DND-41 (cell line): ENCODE measurements around the gene CNDP2.

Source experiments
- ATAC-seq: fragments of 200-7000 bp; cut with Tn5 transposase; 3 replicates; pipeline ENCODE4 v1.9.1; 2021; ENCODE audit warnings: low read depth; ENCODE audit not compliant: insufficient read depth
- DNase-seq: peaks from one replicate; pipeline ENCODE4 v3.0.0-alpha.2; 2020
- H2AFZ ChIP-seq: 2 replicates; pipeline ENCODE4 v1.6.0; 2012; ENCODE audit warnings: low read depth, low read length
- H3K27ac ChIP-seq: 2 replicates; pipeline ENCODE4 v1.5.1; 2012; ENCODE audit warnings: low read length, inconsistent platforms
- H3K27me3 ChIP-seq: fragments of 200-600 bp; sonication (generic); 2 replicates; pipeline ENCODE4 v1.6.0; 2012; ENCODE audit warnings: low read length, mild to moderate bottlenecking, inconsistent platforms; ENCODE audit not compliant: insufficient read depth, poor library complexity
- H3K36me3 ChIP-seq: 2 replicates; pipeline ENCODE4 v1.5.1; 2012; ENCODE audit warnings: low read length, inconsistent platforms; ENCODE audit not compliant: insufficient read depth
- H3K4me1 ChIP-seq: 2 replicates; pipeline ENCODE4 v1.5.1; 2012; ENCODE audit warnings: mild to moderate bottlenecking, low read length; ENCODE audit not compliant: insufficient read depth
- H3K4me2 ChIP-seq: 2 replicates; pipeline ENCODE4 v1.6.0; 2012; ENCODE audit warnings: mild to moderate bottlenecking, moderate library complexity, low read length, inconsistent platforms; ENCODE audit not compliant: insufficient read depth
- H3K4me3 ChIP-seq, 2 experiments: fragments of 200-600 bp in 1 of 2; shearing (Covaris generic) in 1 of 2; 2 replicates each; pipeline ENCODE4 v1.5.1; 2012 to 2016; ENCODE audit warnings: inconsistent platforms in 2 of 2, low read length in 2 of 2, mild to moderate bottlenecking in 2 of 2, low read depth in 1 of 2, moderate library complexity in 1 of 2
- H3K79me2 ChIP-seq: 2 replicates; pipeline ENCODE4 v1.6.0; 2012; ENCODE audit warnings: low read length, inconsistent platforms; ENCODE audit not compliant: insufficient read depth
- H3K9ac ChIP-seq: 2 replicates; pipeline ENCODE4 v1.6.0; 2012; ENCODE audit warnings: low read depth, mild to moderate bottlenecking, inconsistent platforms, low read length, moderate library complexity
- H3K9me3 ChIP-seq: 2 replicates; pipeline ENCODE4 v1.5.1; 2012; ENCODE audit warnings: low read length, moderate library complexity, mild to moderate bottlenecking, inconsistent platforms; ENCODE audit not compliant: insufficient read depth, severe bottlenecking
- H4K20me1 ChIP-seq: 2 replicates; pipeline ENCODE4 v1.6.0; 2012; ENCODE audit warnings: low read length; ENCODE audit not compliant: insufficient read depth
- CTCF ChIP-seq: IDR thresholded peaks from 2 replicates; pipeline ENCODE4 v1.5.1; 2012; ENCODE audit warnings: borderline replicate concordance, low read length, moderate library complexity, mild to moderate bottlenecking; ENCODE audit not compliant: poor library complexity, severe bottlenecking; ENCODE audit errors: extremely low read depth
- EZH2 ChIP-seq: IDR thresholded peaks from 3 replicates; pipeline ENCODE4 v1.6.1; 2012; ENCODE audit warnings: borderline replicate concordance, low read depth, mild to moderate bottlenecking, moderate library complexity, low read length, inconsistent platforms; ENCODE audit not compliant: severe bottlenecking

Gene CNDP2

GRCh38 chr18:74478880-74479279 is 17.3 kb upstream of the CNDP2 start:
- DNase-seq (no peak), ATAC-seq (no peak)
- no peak overlapping the region for H3K9ac ChIP-seq
- H3K9me3 ChIP-seq: no peaks in the 10 kb centered on the region
- TF ChIP-seq CTCF (no peak), EZH2 (no peak)
- no peak overlapping the region for H3K4me2 ChIP-seq
- no peaks in the 10 kb centered on the region for H3K4me1 ChIP-seq
- no peaks in the 10 kb centered on the region for H3K36me3 ChIP-seq
- no peak overlapping the region for H3K27ac ChIP-seq
- H2AFZ ChIP-seq: no peak overlapping the region
- no peaks in the 10 kb centered on the region for H3K79me2 ChIP-seq
- no peak overlapping the region for H3K4me3 ChIP-seq
- H4K20me1 ChIP-seq: no peaks in the 10 kb centered on the region
- peaks cover 8% of the 10 kb centered on the region for H3K27me3 ChIP-seq

- Histone ChIP-seq H3K27ac (no peak overlapping the region), H4K20me1 (no peaks in the 10 kb centered on the region), H3K4me1 (0 out of 2 replicates have a peak, but pooled peaks cover 2% of the 10 kb centered on the region), H3K79me2 (no peaks in the 10 kb centered on the region), H3K9ac (no peak overlapping the region), H2AFZ (no peak overlapping the region), H3K4me3 (no peak overlapping the region), H3K36me3 (no peaks in the 10 kb centered on the region), H3K9me3 (no peaks in the 10 kb centered on the region), H3K27me3 (peaks cover 9% of the 10 kb centered on the region), H3K4me2 (no peak overlapping the region)
- no peak for DNase-seq
- no peak for TF ChIP-seq CTCF
- no peak for TF ChIP-seq EZH2
- ATAC-seq: no peak
Observed at GRCh38 chr18:74479486-74480148, 16.5 kb upstream of the CNDP2 start.

GRCh38 chr18:74480149-74480651 is 16.0 kb upstream of the CNDP2 start:
- Histone ChIP-seq H3K4me3 (no peak overlapping the region), H3K9ac (no peak overlapping the region), H3K79me2 (no peaks in the 10 kb centered on the region), H3K9me3 (no peaks in the 10 kb centered on the region), H3K36me3 (no peaks in the 10 kb centered on the region), H3K27ac (no peak overlapping the region), H4K20me1 (no peaks in the 10 kb centered on the region), H2AFZ (no peak overlapping the region), H3K27me3 (peaks cover 12% of the 10 kb centered on the region), H3K4me1 (0 out of 2 replicates have a peak, but pooled peaks cover 3% of the 10 kb centered on the region), H3K4me2 (no peak overlapping the region)
- TF ChIP-seq CTCF (no peak), EZH2 (no peak)
- no peak for ATAC-seq
- DNase-seq: no peak
